Naive B cell (primary cell): ENCODE results near the gene PLS1. TPM values are rescaled to one million over a fixed set of nuclear protein-coding genes. Genes with fewer than 3 reads are reported as not detected.
"Not testable (repeated sequence)": the region's sequence is repeated elsewhere in the genome, so short reads cannot be mapped to it uniquely, and the experiment has no call there.

Experiments
- ATAC-seq, 2 donors: fragments of 150-1000 bp; cut with Tn5 transposase; 2 replicates each; pipeline ENCODE4 v1.10.0; 2021; ENCODE audit warnings: low read depth in 2 of 2, mild to moderate bottlenecking in 2 of 2, moderate library complexity in 2 of 2
- DNase-seq: peaks from one replicate; pipeline ENCODE4 v3.0.0; 2022
- H3K27ac Mint-ChIP-seq, 6 donors: one replicate each; pipeline ENCODE4 v1.8.0; 2020 to 2022; ENCODE audit warnings: mild to moderate bottlenecking in 6 of 6, mixed read lengths in 6 of 6, moderate library complexity in 5 of 6, inconsistent platforms in 2 of 6
- H3K27me3 Mint-ChIP-seq, 3 donors: one replicate each; pipeline ENCODE4 v1.8.0; 2021 to 2022; ENCODE audit warnings: mixed read lengths in 3 of 3, mild to moderate bottlenecking in 1 of 3
- H3K36me3 Mint-ChIP-seq, 2 donors: one replicate each; pipeline ENCODE4 v1.8.0; 2020 to 2022; ENCODE audit warnings: mixed read lengths in 2 of 2, inconsistent platforms in 1 of 2, mild to moderate bottlenecking in 1 of 2
- H3K4me1 Mint-ChIP-seq, 3 donors: one replicate each; pipeline ENCODE4 v1.8.0; 2020 to 2022; ENCODE audit warnings: mixed read lengths in 3 of 3, inconsistent platforms in 1 of 3, mild to moderate bottlenecking in 1 of 3, moderate library complexity in 1 of 3
- H3K4me3 Mint-ChIP-seq, 8 donors: one replicate each; pipeline ENCODE4 v1.8.0; 2020 to 2022; ENCODE audit warnings: mild to moderate bottlenecking in 8 of 8, mixed read lengths in 8 of 8, moderate library complexity in 8 of 8, inconsistent platforms in 2 of 8
- H3K9me3 Mint-ChIP-seq, 7 donors: one replicate each; pipeline ENCODE4 v1.8.0; 2020 to 2022; ENCODE audit warnings: mixed read lengths in 7 of 7, mild to moderate bottlenecking in 5 of 7, inconsistent platforms in 2 of 7, moderate library complexity in 1 of 7
- polyA plus RNA-seq, 6 donors: library from polyadenylated mRNA; unstranded; fragments of 300-500 nt; fragmentation: Illumina TruSeq; gene quantifications; one replicate each; pipeline ENCODE4 v1.2.3, GENCODE V29; 2021; ENCODE audit warnings: low read depth in 6 of 6

The PLS1 gene
- polyA plus RNA-seq, 6 donors from 2014 or later: 0.22 to 0.92 (median 0.44) TPM; not detected in 1

DNA sequence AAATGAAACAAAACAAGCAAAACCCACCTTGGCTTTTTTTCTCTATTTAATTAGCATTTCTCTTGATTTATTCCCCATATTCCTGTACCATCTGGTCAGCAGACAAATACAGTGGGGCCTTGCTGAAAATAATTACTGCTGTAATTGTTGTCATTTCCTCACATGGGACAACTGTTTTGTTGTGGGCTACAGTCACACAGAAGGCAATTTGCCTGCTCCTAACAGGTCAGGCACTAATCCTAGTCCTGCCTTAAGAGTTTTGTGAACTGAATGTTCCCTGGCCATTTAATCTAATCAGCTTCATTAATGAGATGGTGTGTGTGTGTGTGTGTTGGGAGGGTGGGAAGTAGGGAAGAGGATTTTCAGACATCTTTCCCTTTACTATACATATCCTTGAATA, 139.3 kb downstream of the PLS1 start:
- ATAC-seq: no peak
- H3K4me1 Mint-ChIP-seq: no peaks in the 10 kb centered on the region
- no peak overlapping the region for H3K27ac Mint-ChIP-seq
- no peaks in the 10 kb centered on the region for H3K9me3 Mint-ChIP-seq
- H3K4me3 Mint-ChIP-seq: no peak overlapping the region
- DNase-seq: no peak
- H3K27me3 Mint-ChIP-seq: no peaks in the 10 kb centered on the region
- no peaks in the 10 kb centered on the region for H3K36me3 Mint-ChIP-seq

DNA sequence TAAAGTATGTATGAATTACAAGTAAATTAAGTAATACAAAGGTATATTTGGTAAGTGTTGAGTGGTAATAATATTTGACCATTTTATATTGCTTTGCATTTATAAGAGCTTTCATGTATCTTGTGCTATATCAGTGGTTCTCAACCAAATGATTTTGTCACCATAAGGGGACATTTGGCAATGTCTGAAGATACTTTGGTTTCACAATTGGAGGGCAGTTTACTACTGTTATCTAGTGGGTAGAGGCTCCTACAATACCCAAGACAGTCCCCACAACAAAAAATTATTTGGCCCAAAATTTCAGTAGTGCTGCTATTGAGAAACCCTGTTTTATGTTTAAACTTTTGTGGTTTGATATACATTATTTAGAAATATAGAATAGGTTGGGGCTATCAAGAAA, 142.2 kb downstream of the PLS1 start:
- H3K27ac Mint-ChIP-seq: no peak overlapping the region
- DNase-seq: no peak
- no peak for ATAC-seq
- no peaks in the 10 kb centered on the region for H3K4me1 Mint-ChIP-seq
- H3K4me3 Mint-ChIP-seq: no peak overlapping the region
- no peaks in the 10 kb centered on the region for H3K27me3 Mint-ChIP-seq
- no peaks in the 10 kb centered on the region for H3K36me3 Mint-ChIP-seq
- H3K9me3 Mint-ChIP-seq: no peaks in the 10 kb centered on the region

DNA sequence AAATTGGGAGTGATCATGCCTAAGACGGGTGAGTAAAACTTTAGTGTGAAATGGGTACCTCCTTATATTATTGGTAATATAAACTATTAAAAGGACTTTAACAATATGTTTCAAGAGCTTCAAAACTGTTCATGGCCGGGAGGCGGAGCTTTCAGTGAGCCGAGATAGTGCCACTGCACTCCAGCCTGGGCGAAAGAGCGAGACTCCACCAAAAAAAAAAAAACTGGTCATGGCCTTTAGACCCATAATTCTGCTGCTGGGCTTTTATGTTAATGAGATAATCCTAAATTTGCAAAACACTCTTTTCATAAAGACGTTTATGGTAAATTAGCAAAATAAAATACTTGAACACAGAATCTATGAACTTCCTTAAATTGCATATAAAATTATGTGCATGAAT, 150.5 kb downstream of the PLS1 start:
- peaks cover 0 to 9% (median 2%) of the 10 kb centered on the region in 7 donors for H3K9me3 Mint-ChIP-seq
- no peak overlapping the region for H3K4me3 Mint-ChIP-seq
- DNase-seq (no peak), ATAC-seq (no peak)
- H3K36me3 Mint-ChIP-seq: peaks cover 0 to 5% of the 10 kb centered on the region in 2 donors
- H3K27ac Mint-ChIP-seq: no peak overlapping the region
- no peaks in the 10 kb centered on the region for H3K4me1 Mint-ChIP-seq
- H3K27me3 Mint-ChIP-seq: no peaks in the 10 kb centered on the region

DNA sequence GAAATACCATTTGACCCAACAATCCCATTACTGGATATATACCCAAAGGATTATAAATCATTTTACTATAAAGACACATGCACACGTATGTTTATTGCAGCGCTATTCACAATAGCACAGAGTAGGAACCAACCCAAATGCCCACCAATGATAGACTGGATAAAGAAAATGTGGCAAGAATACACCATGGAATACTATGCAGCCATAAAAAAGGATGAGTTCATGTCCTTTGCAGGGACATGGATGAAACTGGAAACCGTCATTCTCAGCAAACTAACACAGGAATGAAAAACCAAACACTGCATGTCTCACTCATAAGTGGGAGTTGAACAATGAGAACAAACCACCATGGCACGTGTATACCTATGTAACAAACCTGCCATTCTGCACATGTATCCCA, 154.3 kb downstream of the PLS1 start:
- DNase-seq, H3K4me1 Mint-ChIP-seq, H3K9me3 Mint-ChIP-seq, H3K27ac Mint-ChIP-seq, H3K36me3 Mint-ChIP-seq, H3K27me3 Mint-ChIP-seq, ATAC-seq, H3K4me3 Mint-ChIP-seq: not testable (repeated sequence)

DNA sequence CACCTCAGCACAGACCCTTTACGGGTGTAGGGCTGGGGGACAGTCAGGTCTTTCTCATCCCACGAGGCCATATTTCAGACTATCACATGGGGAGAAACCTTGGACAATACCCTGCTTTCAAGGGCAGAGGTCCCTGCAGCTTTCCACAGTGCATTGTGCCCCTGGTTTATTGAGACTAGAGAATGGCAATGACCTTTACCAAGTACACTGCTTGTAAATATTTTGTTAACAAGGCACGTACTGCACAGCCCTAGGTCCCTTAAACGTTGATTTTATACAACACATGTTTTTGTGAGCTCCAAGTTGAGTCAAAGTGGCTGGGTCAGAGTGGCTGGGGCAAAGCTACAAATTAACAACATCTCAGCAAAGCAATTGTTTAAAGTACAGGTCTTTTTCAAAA, 156.4 kb downstream of the PLS1 start:
- H3K27ac Mint-ChIP-seq, H3K9me3 Mint-ChIP-seq, DNase-seq, H3K36me3 Mint-ChIP-seq, H3K4me3 Mint-ChIP-seq, H3K4me1 Mint-ChIP-seq, ATAC-seq, H3K27me3 Mint-ChIP-seq: not testable (repeated sequence)

DNA sequence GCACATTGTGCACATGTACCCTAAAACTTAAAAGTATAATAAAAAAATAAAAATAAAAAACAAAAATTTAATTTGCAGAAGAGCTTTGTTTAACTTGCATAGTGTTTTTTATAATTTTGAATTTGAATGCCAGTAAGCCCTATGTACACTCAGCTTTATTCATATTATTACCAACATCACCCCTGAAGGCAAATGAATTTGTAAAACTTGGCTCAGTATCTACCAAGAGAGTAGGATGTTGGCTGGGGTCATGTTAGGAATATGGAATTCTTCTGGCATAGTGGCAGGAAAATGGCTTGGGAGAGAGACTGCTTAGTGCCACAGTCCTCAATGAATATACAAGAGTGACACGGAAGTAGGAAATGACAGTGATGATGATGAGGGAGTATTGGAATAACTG, 158.3 kb downstream of the PLS1 start:
- Mint-ChIP-seq H3K27ac (no peak overlapping the region), H3K9me3 (peaks cover 0 to 9% (median 1%) of the 10 kb centered on the region in 7 donors), H3K4me3 (no peak overlapping the region), H3K27me3 (no peaks in the 10 kb centered on the region), H3K36me3 (no peaks in the 10 kb centered on the region), H3K4me1 (no peaks in the 10 kb centered on the region)
- ATAC-seq: no peak
- DNase-seq: no peak

Other genes with a start within 250 kb of the PLS1 start
- 10 to 100 TPM; 42.0 to 72.6 (median 65.9) TPM for gene XRN1, start 148.4 kb upstream of the PLS1 start, polyA plus RNA-seq
- 10 to 100 TPM; 11.2 to 21.2 (median 16.9) TPM for gene ATR, start 17.7 kb upstream of the PLS1 start, polyA plus RNA-seq
- gene TRPC1, start 127.6 kb downstream of the PLS1 start, polyA plus RNA-seq: 1 to 10 TPM in 1 of 6 donors, under 1 TPM in 4, not detected in 1; 0.25 to 1.1 (median 0.35) TPM